GM12878 (cell line): Measurements from ENCODE around the gene TMEM225B. TPM values are rescaled to one million over a fixed set of nuclear protein-coding genes. Genes with fewer than 3 reads are reported as not detected.

ENCODE experiments used
- ATAC-seq: fragments of 200-7000 bp; cut with Tn5 transposase; 3 replicates; pipeline ENCODE4 v1.9.1; 2020; ENCODE audit warnings: mild to moderate bottlenecking, moderate library complexity
- BruUV-seq: library from RNA; stranded (reverse); fragments of 400-500 nt; replicated peaks from 2 replicates; lab custom pipeline; 2021; lab: Mats Ljungman, UMichigan
- CTCF ChIA-PET: fragments of 300-600 bp; sonication (Branson Sonifier 250); formaldehyde crosslinking; extraction: SDS; loops from one replicate; lab custom pipeline; 2021; ENCODE audit warnings: inconsistent platforms; lab: Yijun Ruan, JAX
- POLR2A ChIA-PET: fragments of 350-600 bp; formaldehyde crosslinking; extraction: SDS; loops from one replicate; lab custom pipeline; 2021; ENCODE audit warnings: inconsistent platforms; lab: Charles Lee
- RAD21 ChIA-PET: fragments of 300-600 bp; sonication (Branson Sonifier 250); formaldehyde crosslinking; loops from one replicate; lab custom pipeline; 2023; ENCODE audit warnings: antibody characterized with exemption; ENCODE audit not compliant: unreplicated experiment; lab: Charles Lee
- SMC1A ChIA-PET: fragments of 300-600 bp; sonication (Branson Sonifier 250); formaldehyde crosslinking; loops from one replicate; lab custom pipeline; 2023; ENCODE audit not compliant: unreplicated experiment, uncharacterized antibody; lab: Charles Lee
- DNase-seq: peaks from one replicate; pipeline ENCODE4 v3.0.0-alpha.2; 2011; ENCODE audit warnings: low read depth, low spot score
- FAIRE-seq: peaks from 3 replicates; lab custom pipeline; 2011; peaks lifted over from hg19 to GRCh38; lab: Jason Lieb, UNC
- H2AFZ ChIP-seq: 2 replicates; pipeline ENCODE4 v1.6.0; 2011; ENCODE audit warnings: low read depth, low read length, control low read depth; ENCODE audit not compliant: control insufficient read depth
- H3K27ac ChIP-seq: 2 replicates; pipeline ENCODE4 v1.5.1; 2011; ENCODE audit warnings: control low read depth; ENCODE audit not compliant: control insufficient read depth, insufficient read depth
- H3K27me3 ChIP-seq, 2 experiments: replicated peaks in 1 of 2; 2 replicates each; pipeline versions ENCODE4 v1.6.0 to v1.6.1; 2011; ENCODE audit warnings: low read length in 1 of 2; ENCODE audit not compliant: control insufficient read depth in 2 of 2, insufficient read depth in 2 of 2
- H3K36me3 ChIP-seq, 2 experiments: 2 replicates each; pipeline ENCODE4 v1.5.1; 2011; ENCODE audit warnings: low read length in 1 of 2; ENCODE audit not compliant: control insufficient read depth in 2 of 2, insufficient read depth in 2 of 2
- H3K4me1 ChIP-seq: 2 replicates; pipeline ENCODE4 v1.6.1; 2011; ENCODE audit warnings: mild to moderate bottlenecking, low read length, moderate library complexity, mixed read lengths; ENCODE audit not compliant: control insufficient read depth, insufficient read depth
- H3K4me2 ChIP-seq: 2 replicates; pipeline ENCODE4 v1.6.0; 2011; ENCODE audit warnings: control low read depth; ENCODE audit not compliant: control insufficient read depth, insufficient read depth
- H3K4me3 ChIP-seq: fragments of 200-600 bp; sonication (generic); 2 replicates; pipeline ENCODE4 v1.5.1; 2016
- H3K79me2 ChIP-seq: 2 replicates; pipeline ENCODE4 v1.6.0; 2011; ENCODE audit warnings: low read length; ENCODE audit not compliant: control insufficient read depth, insufficient read depth
- H3K9ac ChIP-seq: 2 replicates; pipeline ENCODE4 v1.8.0; 2011; ENCODE audit warnings: low read length, control low read depth, mixed read lengths; ENCODE audit not compliant: control insufficient read depth, insufficient read depth
- H3K9me3 ChIP-seq: replicated peaks from 3 replicates; pipeline ENCODE4 v1.5.1; 2011; ENCODE audit warnings: mild to moderate bottlenecking, low read length; ENCODE audit not compliant: control insufficient read depth, insufficient read depth
- H4K20me1 ChIP-seq: 2 replicates; pipeline ENCODE4 v1.6.0; 2011; ENCODE audit not compliant: control insufficient read depth, insufficient read depth
- HDGF ChIP-seq: fragments of 450-650 bp; IDR thresholded peaks from 2 replicates; pipeline ENCODE4 v1.6.1; 2016; ENCODE audit warnings: antibody characterized with exemption
- NFXL1 ChIP-seq: fragments of 450-650 bp; IDR thresholded peaks from 2 replicates; pipeline ENCODE4 v1.6.1; 2017; ENCODE audit warnings: antibody characterized with exemption, mild to moderate bottlenecking, borderline replicate concordance
- RB1 ChIP-seq: fragments of 450-650 bp; formaldehyde crosslinking; IDR thresholded peaks from 2 replicates; pipeline ENCODE4 v1.6.1; 2017; ENCODE audit warnings: mild to moderate bottlenecking, borderline replicate concordance
- SP1 ChIP-seq: IDR thresholded peaks from one replicate; pipeline ENCODE4 v1.6.1; 2011; ENCODE audit warnings: low read depth, low read length
- YBX1 ChIP-seq: fragments of 450-650 bp; IDR thresholded peaks from 2 replicates; pipeline ENCODE4 v1.6.1; 2016; ENCODE audit warnings: antibody characterized with exemption
- WGBS: methylation state at CpG from one replicate; pipeline ENCODE4 v1.1.6; 2016; ENCODE audit warnings: low lambda C conversion rate; ENCODE audit not compliant: insufficient replicate concordance, insufficient coverage; ENCODE audit errors: missing lambda C conversion rate; 5-methylcytosine and 5-hydroxymethylcytosine counted together
- in situ Hi-C: fragments of 300-500 bp; cut with MboI; formaldehyde crosslinking; loops from 9 replicates; pipeline ENCODE4 v1.14.3; 2018; ENCODE audit warnings: mixed read lengths
- intact Hi-C: fragments of 100-400 bp; cut with micrococcal nuclease; formaldehyde crosslinking; loops from one replicate; pipeline ENCODE4 v1.14.2; 2022; ENCODE audit not compliant: unreplicated experiment
- polyA plus RNA-seq, 11 experiments: library from polyadenylated mRNA; depleted of rRNA in 4 of 11; unstranded in 6 of 11; stranded (reverse) in 5 of 11; fragments of >200 nt; fragmentation: Nextera tagmentation in 4 of 11; fragmentation: Illumina TruSeq in 1 of 11; extraction: Ambion mirVana in 4 of 11; extraction: Trizol in 1 of 11; gene quantifications; 1 replicate in 1 of 11; 2 replicates in 10 of 11; pipeline versions ENCODE4 v1.2.1 to v1.2.3, GENCODE V29; 2011 to 2016; ENCODE audit warnings: inconsistent platforms in 2 of 11, missing spikeins in 2 of 11, low read depth in 1 of 11
- total RNA-seq, 4 experiments: library from RNA; depleted of rRNA in 3 of 4; stranded (reverse); fragments of >200 nt in 3 of 4; fragmentation: Illumina TruSeq in 1 of 4; extraction: Trizol in 1 of 4; gene quantifications; 2 replicates each; pipeline versions ENCODE4 v1.2.1 to v1.2.3, GENCODE V29; 2013 to 2021
- TF ChIP-seq, protein P1 (sequence below): fragments of 450-650 bp; IDR thresholded peaks from 2 replicates; pipeline ENCODE4 v1.6.1; 2017; ENCODE audit warnings: mild to moderate bottlenecking, moderate library complexity
- TF ChIP-seq, protein P2 (sequence below): fragments of 450-650 bp; formaldehyde crosslinking; IDR thresholded peaks from 2 replicates; pipeline ENCODE4 v1.5.0; 2022; ENCODE audit warnings: mild to moderate bottlenecking, missing genetic modification characterization
- TF ChIP-seq, protein P3 (sequence below): fragments of 450-650 bp; IDR thresholded peaks from 2 replicates; pipeline ENCODE4 v1.6.1; 2017; ENCODE audit warnings: mild to moderate bottlenecking, low read depth, inconsistent platforms; ENCODE audit not compliant: poor library complexity, severe bottlenecking
- TF ChIP-seq, protein P4 (sequence below): fragments of 450-650 bp; IDR thresholded peaks from 2 replicates; pipeline ENCODE4 v1.6.1; 2016; ENCODE audit warnings: mild to moderate bottlenecking

The TMEM225B gene
- total and polyA plus RNA-seq, 10 of the 15 experiments (the other 5 are each of a cell fraction or from before 2014, with no cell fraction given): 0.22 to 1.9 (median 0.43) TPM

DNA sequence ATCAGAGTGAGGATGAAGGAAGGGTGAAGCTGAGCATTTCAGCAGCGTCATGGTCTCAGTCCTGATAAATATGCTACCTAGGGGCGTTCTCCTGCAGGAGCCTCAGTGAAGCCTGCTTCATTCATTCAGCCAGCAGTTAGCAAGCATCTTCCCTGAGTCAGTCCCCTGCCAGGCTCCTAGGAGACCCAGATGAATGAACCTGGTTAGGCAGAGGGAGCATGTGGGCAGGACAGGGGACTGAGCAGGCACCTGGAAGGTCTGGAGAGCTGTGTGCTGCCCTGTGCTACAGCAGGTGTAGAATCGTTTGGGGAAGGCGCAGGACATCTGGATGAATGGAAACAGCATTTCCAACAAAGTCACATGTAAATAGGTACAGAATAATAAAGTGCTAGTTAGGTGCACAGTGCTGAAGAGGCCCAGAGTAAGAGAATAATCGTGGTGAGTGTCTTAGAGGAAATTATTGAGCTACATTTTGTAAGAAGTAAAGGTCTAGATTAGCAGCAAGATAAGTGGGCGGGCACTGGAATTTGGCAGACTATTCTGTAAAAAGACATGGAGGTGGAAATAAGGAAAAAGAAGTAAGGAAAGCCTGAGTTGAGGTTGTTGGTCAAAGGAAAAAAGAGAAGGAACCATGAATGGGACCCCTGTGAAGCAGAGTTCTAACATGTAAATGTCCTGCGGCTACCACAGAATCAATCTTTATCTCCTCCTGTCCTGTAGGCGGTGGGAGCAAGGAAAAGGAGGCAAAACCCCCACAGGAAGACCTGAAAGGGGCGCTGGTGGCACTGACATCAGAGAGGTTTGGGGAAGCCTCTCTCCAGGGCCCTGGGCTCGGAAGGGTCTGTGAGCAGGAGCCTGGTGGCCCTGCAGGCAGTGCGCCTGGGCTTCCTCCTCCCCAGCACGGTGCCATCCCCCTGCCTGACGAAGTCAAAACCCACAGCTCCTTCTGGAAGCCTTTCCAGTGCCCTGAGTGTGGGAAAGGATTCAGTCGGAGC lies 30.7 kb downstream of the TMEM225B start:
- DNase-seq: no peak

More for the DNA sequence above, 30.7 kb downstream of the TMEM225B start:
- intact Hi-C loops (no loop called here), in situ Hi-C loops (no loop called here)
- Histone ChIP-seq H3K9me3 (no peaks in the 10 kb centered on the region), H3K4me1 (no peaks in the 10 kb centered on the region), H3K27ac (no peak overlapping the region), H3K36me3 (peaks cover 27 to 42% of the 10 kb centered on the region in 2 experiments), H3K4me2 (no peak overlapping the region), H4K20me1 (no peaks in the 10 kb centered on the region), H2AFZ (no peak overlapping the region), H3K4me3 (no peak overlapping the region), H3K9ac (no peak overlapping the region), H3K79me2 (no peaks in the 10 kb centered on the region), H3K27me3 (no peaks in the 10 kb centered on the region)
- ATAC-seq (no peak), FAIRE-seq (no peak)
- TF ChIP-seq HDGF (no peak), YBX1 (no peak), NFXL1 (no peak), RB1 (no peak), SP1 (no peak)
- TF ChIP-seq, protein P1, sequence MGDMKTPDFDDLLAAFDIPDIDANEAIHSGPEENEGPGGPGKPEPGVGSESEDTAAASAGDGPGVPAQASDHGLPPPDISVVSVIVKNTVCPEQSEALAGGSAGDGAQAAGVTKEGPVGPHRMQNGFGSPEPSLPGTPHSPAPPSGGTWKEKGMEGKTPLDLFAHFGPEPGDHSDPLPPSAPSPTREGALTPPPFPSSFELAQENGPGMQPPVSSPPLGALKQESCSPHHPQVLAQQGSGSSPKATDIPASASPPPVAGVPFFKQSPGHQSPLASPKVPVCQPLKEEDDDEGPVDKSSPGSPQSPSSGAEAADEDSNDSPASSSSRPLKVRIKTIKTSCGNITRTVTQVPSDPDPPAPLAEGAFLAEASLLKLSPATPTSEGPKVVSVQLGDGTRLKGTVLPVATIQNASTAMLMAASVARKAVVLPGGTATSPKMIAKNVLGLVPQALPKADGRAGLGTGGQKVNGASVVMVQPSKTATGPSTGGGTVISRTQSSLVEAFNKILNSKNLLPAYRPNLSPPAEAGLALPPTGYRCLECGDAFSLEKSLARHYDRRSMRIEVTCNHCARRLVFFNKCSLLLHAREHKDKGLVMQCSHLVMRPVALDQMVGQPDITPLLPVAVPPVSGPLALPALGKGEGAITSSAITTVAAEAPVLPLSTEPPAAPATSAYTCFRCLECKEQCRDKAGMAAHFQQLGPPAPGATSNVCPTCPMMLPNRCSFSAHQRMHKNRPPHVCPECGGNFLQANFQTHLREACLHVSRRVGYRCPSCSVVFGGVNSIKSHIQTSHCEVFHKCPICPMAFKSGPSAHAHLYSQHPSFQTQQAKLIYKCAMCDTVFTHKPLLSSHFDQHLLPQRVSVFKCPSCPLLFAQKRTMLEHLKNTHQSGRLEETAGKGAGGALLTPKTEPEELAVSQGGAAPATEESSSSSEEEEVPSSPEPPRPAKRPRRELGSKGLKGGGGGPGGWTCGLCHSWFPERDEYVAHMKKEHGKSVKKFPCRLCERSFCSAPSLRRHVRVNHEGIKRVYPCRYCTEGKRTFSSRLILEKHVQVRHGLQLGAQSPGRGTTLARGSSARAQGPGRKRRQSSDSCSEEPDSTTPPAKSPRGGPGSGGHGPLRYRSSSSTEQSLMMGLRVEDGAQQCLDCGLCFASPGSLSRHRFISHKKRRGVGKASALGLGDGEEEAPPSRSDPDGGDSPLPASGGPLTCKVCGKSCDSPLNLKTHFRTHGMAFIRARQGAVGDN: no peak
- TF ChIP-seq, protein P2, sequence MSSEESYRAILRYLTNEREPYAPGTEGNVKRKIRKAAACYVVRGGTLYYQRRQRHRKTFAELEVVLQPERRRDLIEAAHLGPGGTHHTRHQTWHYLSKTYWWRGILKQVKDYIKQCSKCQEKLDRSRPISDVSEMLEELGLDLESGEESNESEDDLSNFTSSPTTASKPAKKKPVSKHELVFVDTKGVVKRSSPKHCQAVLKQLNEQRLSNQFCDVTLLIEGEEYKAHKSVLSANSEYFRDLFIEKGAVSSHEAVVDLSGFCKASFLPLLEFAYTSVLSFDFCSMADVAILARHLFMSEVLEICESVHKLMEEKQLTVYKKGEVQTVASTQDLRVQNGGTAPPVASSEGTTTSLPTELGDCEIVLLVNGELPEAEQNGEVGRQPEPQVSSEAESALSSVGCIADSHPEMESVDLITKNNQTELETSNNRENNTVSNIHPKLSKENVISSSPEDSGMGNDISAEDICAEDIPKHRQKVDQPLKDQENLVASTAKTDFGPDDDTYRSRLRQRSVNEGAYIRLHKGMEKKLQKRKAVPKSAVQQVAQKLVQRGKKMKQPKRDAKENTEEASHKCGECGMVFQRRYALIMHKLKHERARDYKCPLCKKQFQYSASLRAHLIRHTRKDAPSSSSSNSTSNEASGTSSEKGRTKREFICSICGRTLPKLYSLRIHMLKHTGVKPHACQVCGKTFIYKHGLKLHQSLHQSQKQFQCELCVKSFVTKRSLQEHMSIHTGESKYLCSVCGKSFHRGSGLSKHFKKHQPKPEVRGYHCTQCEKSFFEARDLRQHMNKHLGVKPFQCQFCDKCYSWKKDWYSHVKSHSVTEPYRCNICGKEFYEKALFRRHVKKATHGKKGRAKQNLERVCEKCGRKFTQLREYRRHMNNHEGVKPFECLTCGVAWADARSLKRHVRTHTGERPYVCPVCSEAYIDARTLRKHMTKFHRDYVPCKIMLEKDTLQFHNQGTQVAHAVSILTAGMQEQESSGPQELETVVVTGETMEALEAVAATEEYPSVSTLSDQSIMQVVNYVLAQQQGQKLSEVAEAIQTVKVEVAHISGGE (CRISPR knock-in tag): no peak
- TF ChIP-seq, protein P3, sequence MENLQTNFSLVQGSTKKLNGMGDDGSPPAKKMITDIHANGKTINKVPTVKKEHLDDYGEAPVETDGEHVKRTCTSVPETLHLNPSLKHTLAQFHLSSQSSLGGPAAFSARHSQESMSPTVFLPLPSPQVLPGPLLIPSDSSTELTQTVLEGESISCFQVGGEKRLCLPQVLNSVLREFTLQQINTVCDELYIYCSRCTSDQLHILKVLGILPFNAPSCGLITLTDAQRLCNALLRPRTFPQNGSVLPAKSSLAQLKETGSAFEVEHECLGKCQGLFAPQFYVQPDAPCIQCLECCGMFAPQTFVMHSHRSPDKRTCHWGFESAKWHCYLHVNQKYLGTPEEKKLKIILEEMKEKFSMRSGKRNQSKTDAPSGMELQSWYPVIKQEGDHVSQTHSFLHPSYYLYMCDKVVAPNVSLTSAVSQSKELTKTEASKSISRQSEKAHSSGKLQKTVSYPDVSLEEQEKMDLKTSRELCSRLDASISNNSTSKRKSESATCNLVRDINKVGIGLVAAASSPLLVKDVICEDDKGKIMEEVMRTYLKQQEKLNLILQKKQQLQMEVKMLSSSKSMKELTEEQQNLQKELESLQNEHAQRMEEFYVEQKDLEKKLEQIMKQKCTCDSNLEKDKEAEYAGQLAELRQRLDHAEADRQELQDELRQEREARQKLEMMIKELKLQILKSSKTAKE: no peak
- TF ChIP-seq, protein P4, sequence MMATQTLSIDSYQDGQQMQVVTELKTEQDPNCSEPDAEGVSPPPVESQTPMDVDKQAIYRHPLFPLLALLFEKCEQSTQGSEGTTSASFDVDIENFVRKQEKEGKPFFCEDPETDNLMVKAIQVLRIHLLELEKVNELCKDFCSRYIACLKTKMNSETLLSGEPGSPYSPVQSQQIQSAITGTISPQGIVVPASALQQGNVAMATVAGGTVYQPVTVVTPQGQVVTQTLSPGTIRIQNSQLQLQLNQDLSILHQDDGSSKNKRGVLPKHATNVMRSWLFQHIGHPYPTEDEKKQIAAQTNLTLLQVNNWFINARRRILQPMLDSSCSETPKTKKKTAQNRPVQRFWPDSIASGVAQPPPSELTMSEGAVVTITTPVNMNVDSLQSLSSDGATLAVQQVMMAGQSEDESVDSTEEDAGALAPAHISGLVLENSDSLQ: no peak
- ChIA-PET CTCF (no interaction called here), RAD21 (no interaction called here), POLR2A (no interaction called here), SMC1A (no interaction called here)
- WGBS: 94% methylated on average over 14 of the region's 14 CpGs
- BruUV-seq: no TSS peak
